AG09319 (cell line): Measurements from ENCODE around the gene SLC11A1.

Experiments used
- DNase-seq: peaks from one replicate; pipeline ENCODE4 v3.0.0-alpha.2; 2010; ENCODE audit warnings: low read depth; ENCODE audit errors: extremely low read depth
- TF ChIP-seq, protein P1 (sequence below): IDR thresholded peaks from 2 replicates; pipeline ENCODE4 v1.5.1; 2011; ENCODE audit warnings: low read depth, mild to moderate bottlenecking, inconsistent platforms, low read length, moderate library complexity

The SLC11A1 gene

DNA sequence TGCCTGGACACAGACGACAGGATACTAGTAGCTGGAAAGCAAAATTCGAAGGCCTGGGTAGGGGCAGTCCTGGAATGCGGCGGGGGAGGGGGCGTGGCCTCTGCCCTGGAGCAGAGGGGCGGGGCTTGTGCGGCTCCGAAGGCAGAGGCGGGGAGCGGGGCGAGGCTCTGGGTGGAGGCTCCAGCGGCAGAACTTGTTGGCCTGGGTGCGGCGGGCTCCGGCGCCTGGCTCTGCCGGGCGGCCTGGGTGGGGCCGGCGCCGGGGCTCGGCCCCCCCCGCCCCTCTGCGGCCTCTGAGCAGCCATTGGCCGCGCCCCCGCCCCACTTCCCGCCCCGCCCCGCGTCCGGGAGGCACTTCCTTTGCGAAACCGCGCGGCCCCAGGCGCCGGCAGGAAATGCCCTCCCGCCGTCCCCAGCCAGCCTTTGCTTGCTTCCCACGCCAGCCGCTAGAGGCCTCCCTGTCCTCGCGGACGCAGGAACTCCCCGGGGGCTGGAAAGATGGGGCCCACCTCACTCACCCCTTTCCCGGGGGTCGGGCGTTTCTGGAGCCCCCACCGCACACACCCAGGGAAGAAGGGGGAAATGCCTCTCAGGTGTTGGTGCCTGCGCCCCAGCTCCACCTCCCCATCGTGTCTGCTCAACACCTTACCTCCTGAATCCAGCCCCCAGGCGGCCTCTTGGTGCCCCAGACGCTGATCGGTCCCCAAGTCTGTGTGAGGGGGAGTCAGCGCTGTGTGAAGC lies 24.3 kb downstream of the SLC11A1 start:
- TF ChIP-seq, protein P1, sequence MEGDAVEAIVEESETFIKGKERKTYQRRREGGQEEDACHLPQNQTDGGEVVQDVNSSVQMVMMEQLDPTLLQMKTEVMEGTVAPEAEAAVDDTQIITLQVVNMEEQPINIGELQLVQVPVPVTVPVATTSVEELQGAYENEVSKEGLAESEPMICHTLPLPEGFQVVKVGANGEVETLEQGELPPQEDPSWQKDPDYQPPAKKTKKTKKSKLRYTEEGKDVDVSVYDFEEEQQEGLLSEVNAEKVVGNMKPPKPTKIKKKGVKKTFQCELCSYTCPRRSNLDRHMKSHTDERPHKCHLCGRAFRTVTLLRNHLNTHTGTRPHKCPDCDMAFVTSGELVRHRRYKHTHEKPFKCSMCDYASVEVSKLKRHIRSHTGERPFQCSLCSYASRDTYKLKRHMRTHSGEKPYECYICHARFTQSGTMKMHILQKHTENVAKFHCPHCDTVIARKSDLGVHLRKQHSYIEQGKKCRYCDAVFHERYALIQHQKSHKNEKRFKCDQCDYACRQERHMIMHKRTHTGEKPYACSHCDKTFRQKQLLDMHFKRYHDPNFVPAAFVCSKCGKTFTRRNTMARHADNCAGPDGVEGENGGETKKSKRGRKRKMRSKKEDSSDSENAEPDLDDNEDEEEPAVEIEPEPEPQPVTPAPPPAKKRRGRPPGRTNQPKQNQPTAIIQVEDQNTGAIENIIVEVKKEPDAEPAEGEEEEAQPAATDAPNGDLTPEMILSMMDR, result peak; percentile 83
- peak; percentile 92 for DNase-seq

DNA sequence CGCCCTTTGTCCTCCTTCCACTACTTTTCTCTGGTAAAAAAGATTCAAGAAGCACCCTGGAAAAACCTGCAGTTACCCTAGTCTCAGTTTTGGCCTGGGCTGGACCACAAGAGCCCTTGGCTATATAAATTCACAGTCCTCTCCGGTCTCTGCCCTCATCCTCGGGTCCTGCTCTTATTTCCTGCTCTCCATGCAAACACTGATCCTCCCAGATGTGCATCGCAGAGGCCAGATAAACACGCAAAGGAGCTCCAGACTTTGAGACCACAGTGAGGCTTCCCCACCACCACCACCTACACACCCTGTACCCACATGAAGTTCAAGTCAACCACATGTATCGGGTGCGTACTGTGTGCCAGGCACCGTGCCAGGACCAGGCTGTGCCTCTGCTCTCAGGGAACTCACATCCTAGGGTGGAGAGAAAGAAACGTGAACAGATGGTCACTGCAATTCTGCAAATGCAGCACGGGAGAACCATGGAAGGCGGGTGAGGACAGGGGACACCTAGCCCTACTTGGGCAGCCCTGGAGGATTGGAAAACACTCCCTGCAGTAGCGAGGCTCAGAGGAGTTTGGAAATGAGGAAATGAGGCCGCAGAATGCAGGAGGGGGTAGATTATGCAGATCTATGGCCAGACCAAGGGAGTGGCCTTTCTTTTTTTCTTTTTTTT lies 25.0 kb downstream of the SLC11A1 start:
- no peak for DNase-seq
- TF ChIP-seq, protein P1, result no peak

DNA sequence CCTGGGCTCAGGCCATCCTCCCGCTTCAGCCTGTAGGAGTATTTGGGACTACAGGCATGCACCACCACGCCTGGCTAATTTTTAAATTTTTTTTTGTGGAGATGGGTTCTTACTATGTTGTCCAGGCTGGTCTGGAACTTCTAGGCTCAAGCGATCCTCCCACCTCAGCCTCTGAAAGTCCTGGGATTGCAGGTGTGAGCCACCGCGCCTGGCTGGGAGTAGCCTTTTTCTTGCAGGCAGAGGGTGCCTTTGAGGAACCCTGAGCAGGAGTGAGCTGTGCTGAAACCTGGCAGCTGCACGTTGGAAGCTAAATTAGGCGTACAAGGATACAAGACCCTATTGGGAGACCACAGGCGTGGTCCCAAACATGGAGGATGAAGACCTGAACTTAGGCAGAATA lies 25.6 kb downstream of the SLC11A1 start:
- DNase-seq, result no peak
- TF ChIP-seq, protein P1, result no peak

DNA sequence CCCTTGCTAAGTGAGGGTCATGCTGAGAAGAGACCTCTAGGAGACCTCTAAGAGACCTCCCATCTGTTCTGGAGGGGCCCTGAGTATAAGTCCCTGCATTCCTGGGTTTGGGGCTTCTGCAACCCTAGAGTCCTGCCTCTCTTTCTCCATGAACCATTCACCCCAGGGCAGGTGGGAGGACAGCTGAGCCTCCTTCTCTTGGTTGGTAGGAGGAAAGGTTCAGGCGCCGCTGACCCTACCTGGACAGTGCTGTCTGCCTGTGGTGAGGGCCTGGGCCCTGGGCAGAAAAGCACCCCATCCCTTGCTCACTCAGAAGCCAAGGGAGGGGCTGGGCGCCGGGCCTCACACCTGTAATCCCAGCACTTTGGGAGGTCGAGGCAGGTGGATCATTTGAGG lies 36.2 kb downstream of the SLC11A1 start:
- DNase-seq, result no peak
- TF ChIP-seq, protein P1, result no peak

DNA sequence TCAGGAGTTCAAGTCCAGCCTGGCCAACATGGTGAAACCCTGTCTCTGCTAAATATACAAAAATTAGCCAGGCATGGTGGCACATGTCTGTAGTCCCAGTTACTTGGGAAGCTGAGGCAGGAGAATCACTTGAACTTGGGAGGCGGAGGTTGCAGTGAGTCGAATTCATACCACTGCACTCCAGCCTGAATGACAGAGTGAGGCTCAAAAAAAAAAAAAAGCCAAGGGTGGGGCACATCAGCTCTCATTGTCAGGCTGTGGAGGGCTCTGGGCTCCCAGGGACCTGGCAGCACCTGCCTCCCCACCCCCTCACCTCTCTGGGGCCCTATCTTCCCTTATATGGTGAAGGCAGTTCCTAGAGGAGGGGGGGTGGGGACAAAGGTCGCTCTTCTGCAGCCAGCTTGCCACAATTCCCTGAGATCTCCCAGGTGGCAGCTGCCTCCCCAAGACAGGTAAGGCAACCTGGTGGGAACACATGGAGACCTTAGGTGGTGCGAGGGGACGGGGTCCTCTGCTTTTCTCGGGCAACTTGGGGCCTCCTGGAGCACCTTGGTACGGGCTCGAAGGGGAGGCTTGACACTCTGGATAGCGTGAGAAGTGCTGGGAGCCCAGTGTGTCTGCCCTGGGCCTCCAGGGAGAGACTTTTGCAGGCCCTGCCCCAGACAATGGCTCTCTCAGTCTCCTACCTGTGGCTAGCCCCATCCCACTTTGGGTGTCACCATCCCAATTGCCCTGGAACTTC lies 36.8 kb downstream of the SLC11A1 start, which contains the start of gene VIL1:
Gene VIL1, plus strand, starts transcription at position 407 of the 742 bp plus-strand sequence. CDS start 4,656 bp downstream, outside the sequence.
- DNase-seq, result no peak
- TF ChIP-seq, protein P1, result no peak

DNA sequence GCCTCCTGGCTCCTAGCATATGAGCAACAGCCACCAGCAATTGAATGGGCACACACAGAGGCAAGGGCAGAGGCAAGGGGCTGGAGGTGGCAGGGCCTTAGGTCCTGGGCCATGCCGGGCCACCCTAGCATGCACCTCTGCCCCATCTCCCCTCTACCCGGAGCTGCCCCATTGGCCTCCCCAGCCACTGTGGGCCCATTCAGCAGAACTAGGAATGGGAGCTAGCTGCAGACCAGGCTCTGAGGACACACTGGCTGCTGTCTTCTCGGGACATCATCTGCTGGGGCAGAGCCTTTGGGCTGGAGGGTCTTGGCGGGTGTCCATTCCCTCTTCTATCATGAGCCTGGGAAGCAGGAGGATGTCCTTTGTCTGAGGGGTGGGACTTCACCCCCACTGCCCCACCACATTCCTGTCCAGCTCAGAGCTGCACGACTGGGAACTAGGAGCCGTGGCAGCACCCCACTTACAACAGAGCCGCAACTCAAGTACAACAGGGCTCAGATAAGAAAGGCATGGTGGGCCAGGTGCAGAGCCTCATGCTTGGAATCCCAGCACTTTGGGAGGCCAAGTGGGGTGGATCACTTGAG lies 37.6 kb downstream of the SLC11A1 start:
- DNase-seq, result no peak
- TF ChIP-seq, protein P1, result no peak
